ENCODE results near the gene PATE1.

- TF ChIP-seq, protein P1, sequence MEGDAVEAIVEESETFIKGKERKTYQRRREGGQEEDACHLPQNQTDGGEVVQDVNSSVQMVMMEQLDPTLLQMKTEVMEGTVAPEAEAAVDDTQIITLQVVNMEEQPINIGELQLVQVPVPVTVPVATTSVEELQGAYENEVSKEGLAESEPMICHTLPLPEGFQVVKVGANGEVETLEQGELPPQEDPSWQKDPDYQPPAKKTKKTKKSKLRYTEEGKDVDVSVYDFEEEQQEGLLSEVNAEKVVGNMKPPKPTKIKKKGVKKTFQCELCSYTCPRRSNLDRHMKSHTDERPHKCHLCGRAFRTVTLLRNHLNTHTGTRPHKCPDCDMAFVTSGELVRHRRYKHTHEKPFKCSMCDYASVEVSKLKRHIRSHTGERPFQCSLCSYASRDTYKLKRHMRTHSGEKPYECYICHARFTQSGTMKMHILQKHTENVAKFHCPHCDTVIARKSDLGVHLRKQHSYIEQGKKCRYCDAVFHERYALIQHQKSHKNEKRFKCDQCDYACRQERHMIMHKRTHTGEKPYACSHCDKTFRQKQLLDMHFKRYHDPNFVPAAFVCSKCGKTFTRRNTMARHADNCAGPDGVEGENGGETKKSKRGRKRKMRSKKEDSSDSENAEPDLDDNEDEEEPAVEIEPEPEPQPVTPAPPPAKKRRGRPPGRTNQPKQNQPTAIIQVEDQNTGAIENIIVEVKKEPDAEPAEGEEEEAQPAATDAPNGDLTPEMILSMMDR (IDR thresholded peaks at IDR 0.05; ENCODE audit: insufficient read depth, low read length, poor library complexity, severe bottlenecking), result no peak
- no peak for TF ChIP-seq EZH2phosphoT487 (conservative IDR thresholded peaks at IDR 0.05; ENCODE audit: low read length)
These were observed 10.0 kb downstream of the PATE1 start for GRCh38 chr11:125756050-125756449.
